Stimulated activated CD4-positive, alpha-beta T cell treated with anti-CD3 and anti-CD28 coated beads, Interleukin-1b, Interleukin-23, amount 100 ng/mL, for 48 hours (primary cell): ENCODE measurements around the gene RABAC1.
"Not testable (repeated sequence)": the region's sequence is repeated elsewhere in the genome, so short reads cannot be mapped to it uniquely, and the experiment has no call there.

Experiments
- DNase-seq: peaks from one replicate; pipeline ENCODE4 v3.0.0-alpha.2; 2020

The RABAC1 gene

DNA sequence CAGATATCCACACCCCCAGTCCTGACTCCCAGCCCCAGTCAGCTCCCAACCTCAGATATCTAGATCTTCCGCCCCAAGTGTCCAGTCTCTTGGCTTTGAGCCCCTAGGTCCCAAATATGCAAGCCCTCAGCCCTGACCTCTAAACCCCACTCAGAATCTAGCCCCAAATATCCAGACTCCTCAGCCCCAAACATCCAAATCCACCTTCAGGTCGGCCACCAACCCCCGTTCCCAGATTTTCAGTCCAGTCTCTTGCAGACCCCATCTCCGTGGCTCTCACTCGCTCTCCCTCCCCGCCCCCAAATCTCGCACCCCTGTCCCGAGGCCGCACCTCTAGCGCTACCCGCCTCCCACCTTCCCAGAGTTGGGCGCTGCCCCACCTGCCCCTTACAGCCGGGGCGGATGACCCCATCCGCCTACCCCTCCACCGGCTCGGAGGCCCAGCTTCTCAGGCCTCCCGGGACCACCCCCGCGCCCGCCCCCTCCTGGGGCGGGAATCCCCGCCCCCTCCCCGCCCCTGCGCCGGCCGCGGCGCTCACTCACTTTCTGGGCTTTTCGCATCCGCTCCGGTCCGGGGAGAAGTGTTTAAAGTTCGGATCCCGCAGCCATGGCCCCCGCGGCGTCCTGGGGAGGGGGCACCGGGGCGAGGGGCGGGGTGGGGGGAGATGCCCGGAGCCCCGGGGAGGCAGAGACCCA is 31.5 kb downstream of the RABAC1 start:
- no peak for DNase-seq

DNA sequence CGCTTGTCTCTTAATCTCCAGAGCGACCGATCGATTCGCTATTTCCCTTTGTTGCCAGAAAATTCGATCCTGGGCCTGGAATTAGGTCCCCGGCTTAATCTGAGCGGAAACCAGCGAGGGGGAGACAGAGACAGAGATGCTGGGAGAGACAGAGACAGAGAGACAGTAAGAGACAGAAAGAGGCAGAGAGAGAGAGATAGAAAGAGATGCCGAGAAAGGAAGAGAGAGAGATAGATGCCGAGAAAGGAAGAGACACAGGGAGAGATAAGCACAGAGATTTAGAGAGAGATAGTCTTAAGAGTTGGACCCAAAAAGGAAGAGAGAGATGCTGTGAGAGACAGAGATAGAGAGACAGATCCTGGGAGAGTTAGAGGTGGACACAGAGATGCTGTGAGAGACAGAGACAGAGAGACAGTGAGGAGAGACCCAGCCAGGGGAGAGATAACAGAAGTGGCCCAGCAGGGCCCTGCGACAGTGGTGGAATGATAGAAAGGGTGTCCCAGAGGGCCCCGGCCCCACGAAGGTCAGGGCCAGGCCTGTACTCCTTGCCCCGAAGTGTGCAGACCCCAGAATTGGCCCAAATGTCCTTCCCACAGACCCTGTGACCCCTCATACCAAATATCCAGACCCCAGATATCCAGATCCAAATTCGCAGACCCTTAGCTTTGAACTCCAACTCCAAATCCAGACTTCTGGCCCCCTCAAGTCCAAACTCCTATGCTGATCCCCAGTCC is 32.2 kb downstream of the RABAC1 start:
- DNase-seq: no peak

DNA sequence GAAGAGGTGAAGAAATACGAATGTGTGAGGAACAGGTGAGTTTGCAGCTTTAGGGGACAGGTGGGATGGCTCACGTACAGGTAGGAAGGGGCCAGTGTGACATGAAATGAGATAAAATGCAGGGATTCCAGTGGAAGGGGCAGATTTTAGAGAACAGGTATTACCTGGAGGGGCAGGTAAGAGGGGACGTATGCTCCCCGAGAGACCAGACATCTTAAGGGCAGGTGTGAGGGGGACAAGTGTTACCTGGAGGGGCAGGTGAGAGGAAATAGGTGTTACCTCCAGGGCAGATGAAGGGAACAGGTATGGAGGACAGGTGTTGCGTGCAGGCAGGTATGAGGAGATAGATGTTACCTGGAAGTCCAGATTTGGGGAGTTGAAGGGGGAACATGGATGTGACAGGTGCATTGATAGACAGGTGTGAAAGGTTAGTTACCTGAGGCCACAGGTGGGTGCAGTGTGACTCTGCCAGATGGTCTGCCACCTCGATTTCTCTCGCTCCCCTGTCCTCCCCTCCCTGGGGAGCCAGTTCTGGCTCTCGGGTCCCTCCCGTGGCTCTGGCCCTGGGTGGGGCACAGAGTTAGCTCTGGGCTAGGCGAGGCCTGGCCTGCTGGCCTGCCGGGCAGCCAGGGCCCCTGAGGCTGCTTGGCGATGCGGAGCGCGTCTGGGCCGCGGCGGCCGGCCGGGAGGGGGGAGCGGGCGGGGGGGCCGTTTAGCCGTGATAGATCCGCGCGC is 32.9 kb downstream of the RABAC1 start:
- DNase-seq: no peak

DNA sequence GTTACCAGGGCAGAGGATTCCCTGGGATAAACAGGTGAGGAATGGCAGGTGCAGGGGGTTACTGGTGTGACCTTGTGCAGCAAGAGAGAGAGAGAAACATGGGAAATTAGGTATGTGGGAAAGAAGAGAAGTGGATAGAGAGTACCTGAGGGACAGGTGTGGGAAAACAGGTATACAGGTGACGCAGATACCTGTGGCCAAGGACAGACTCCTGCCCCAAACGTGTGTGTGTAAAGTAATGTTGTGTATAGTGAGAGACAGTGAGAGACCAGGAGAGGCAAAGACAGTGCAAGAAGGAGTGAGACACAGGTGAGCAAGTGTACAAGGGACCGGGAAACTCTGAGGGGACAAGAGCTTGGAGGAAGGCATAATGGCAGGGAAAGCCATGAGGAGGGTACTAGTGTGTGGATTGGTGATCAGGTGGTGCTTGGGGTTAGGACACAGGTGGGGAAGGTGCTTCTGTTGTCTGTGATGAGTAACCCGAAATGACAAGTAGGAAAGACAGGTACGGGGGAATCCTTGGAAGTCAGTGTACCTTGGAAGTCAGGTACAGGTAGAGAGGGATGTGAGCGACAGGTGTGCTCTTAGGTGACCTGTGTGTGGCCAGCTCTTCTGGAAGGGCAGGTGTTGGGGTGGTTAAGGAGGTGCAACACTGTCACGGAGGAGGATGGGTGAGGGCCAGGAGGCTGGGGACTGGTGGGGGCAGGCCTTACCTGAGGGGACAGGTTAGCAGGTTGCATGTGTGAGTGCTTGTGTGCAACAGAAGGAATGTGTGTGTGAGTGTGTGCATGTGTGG is 33.7 kb downstream of the RABAC1 start:
- DNase-seq: no peak

DNA sequence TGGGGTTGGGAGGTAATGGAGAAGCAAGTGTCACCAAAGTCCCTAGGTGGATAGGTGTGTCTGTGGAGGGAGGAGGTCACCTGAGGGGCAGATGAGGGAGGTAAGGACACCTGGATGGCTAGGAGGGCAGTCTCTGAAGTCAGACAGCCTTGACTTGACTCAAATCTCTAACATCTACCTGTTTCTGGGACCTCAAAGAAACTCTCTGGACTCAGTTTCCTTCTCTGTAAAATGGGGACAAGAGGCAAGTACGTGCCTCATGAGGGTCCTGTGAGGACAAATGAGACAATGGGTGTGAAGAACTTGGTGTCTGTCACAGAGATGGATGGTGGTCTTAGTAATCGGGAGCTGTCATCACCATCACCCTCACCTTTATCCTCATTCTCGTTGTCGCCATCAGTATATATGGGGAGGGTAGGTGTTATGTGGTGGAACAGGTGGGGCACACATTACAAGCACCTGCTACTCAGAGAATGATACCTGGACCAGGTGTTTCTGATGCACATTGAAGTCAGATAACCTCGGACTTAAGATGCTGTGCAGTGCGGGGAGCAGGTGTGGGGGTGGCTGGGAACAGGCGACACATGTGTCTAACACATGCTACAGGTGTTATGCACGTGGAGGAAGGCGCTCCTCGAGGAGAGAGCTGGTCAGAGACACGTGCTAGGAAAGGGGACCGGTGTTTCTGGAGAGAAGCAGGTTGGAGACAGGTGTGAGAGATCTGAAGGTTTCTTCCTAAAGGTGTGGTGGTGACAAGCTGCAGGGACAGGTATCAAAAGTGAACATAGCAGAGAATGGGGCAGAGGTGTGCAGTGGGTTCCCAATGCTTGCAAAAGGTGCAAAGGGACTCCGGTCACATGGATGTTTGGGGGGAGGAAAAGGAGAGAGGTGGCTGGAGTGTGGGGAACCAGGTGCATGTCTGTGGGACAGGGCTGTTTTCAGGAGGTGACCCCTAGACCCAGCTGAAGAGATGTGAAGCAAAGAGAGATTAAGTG is 34.7 kb downstream of the RABAC1 start:
- DNase-seq: no peak

DNA sequence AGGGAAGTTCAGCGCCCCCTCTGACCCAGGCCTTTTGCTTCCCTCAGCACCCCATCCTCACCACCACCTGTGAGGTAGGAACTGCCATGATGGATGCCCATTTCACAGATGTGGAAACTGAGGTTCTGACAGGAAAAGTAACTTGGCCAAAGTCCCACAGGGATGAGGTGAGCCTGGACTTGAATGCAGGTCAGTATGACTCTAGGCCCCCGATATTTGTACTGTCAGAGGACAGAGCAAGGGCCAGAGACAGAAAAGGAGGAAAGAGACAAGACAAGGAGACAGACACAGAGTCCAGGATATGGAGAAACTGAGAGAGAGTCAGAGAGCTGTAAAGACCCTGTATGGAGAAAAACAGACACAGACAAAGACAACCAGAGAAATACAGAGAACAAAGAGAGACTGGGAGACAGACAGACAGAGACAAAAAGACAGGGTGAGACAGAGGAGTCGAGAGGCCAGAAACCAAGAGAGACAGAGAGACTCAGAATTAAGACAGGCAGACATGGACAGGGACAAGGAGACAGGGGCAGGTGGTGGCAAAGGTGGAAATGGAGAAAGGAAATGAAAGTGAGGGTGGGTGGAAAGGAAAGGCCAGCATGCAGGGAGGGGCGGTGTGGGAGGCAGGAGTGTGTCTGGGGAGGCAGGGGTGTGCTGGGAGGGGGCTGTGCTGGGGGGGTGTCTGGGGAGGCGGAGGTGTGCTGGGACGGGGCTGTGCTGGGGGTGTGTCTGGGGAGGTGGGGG is 35.9 kb downstream of the RABAC1 start:
- no peak for DNase-seq

DNA sequence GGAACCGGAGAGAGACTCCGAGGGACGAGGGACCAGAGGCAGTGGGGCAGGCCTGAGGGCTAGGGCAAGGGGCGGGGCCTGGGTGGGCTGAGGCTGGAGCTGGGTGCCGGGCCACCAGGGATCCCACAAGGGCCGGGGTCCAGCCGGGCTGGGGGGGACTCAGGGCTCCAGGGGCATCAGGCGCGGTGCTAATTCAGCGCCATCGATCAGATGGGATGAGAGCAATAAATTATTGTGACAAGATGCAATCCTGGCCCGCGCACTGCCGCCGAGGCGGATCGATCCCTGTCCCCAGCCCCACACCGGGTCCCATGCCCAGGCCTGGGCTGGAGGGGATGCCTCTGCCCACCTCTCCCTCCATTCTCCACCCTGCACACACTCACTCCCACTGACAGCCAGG is 36.5 kb downstream of the RABAC1 start:
- DNase-seq: no peak

DNA sequence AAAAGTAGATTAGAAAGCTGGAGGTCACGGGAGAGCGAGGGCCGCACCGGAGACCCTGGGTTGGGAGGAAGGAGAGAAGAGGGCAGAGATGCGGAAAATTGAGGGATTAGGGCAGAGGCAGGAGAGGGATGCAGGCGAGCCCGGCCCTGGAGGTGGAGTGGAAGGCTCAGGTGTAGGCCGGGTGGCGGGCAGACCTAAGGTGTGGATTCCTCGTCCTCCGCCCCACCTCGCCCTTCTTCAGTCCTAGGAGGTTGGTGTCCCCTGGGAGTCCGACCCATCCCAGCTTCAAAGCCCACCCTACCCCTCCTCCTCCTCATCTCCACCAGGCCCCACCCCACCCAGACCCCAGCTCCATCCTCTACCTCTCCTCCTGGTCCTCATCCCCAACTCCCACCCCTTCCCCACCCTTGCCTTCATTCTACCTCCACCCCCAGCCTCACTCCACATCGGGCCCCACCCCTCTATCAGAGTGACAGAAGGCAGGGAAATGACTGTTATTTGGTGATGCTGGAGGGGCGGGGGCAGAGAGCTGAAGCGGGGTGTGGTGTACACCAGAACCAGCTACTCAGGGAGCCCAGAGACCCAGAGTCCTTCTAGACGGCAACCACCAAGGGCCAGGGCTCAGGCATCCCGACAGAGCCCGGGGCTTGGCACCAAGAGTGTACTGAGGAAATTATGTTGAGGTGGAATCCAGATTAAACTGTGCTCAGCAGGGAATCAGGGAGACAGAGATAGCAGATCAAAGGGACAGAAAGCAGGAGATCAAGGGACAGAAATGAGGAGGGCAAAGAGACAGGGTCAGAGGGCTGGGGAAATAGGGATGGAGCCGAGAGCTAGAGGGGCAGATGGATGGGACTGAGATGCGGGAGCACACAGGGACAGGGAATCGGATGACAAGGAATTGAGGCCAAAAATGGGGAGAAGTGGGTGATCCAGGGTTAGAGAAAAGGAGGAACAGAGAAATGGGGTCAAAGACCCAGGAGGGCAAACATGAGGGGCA is 37.2 kb downstream of the RABAC1 start:
- no peak for DNase-seq

DNA sequence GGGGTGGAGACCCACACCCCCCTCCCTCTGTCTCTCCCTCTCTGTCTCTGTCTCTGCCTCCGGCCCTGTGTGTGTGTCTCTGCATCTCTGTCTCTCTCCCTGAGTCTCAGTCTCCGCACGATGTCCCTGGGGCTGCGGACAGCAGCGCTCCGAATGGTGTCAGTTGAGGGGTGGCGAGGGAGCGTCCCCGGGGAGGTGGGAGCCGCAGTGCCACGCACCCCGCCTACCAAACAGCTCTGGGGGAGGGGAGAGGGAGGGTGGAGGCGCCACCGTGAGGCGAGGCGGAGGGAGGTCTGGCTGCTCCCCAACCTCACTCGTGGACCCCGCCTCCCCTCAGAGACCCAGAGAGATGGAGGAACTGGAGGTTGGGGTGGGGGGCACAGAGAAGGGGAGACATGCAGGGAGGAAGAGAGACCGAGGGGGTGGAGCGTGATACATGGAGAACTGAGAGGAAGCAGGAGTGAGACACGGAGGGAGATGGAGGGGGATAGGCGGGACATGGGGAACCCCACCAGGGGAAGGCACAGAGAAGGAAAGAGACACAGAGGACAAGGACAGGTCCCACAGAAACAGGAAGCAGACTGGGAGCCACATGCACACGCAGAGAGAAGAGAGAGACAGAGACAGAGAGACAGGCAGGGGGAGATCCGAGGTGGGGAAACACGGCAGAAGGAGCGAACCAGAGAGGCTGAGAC is 38.1 kb downstream of the RABAC1 start:
- DNase-seq: no peak

DNA sequence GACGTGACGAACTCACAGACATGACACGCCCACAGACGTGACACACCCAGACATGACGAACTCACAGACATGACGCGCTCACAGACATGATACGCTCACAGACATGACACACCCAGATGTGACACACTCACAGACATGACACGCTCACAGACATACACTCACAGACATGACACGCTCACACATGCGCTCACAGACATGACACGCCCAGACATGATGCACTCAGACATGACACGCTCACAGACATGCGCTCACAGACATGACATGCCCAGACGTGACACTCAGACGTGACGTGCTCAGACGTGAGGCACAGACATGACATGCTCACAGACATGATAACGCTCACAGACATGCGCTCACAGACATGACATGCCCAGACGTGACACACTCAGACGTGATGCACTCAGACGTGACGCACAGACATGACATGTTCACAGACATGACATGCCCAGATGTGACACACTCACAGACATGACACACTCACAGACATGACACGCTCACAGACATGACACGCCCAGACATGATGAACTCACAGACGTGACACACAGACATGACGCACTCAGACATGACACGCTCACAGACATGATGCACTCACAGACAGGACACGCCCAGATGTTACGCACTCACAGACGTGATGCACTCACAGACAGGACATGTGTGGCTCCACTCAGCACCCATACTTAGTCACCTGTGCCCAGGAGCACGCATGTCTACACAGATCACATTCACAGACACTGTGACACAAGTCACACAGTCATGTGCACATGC is 39.0 kb downstream of the RABAC1 start:
- DNase-seq: no peak

DNA sequence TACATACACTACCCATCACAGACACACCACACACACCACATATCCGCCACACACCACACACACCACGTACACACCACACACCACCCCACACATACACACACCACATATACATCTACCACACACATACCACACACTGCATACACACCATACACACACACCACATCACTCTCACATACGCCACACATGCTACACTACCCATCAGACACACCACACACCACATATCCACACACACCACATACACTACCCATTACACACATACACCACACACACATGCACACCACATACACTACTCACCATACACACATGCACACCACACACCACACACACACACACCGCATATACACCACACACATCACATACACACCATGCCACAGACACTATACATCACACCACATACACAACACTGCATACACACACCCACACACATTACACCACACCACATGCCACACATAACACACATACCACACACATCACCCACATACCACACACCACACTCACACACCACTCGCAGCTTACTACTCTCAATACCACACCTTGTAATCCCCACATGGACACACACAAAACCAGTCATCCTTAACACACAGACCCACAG is 40.4 kb downstream of the RABAC1 start:
- no peak for DNase-seq

DNA sequence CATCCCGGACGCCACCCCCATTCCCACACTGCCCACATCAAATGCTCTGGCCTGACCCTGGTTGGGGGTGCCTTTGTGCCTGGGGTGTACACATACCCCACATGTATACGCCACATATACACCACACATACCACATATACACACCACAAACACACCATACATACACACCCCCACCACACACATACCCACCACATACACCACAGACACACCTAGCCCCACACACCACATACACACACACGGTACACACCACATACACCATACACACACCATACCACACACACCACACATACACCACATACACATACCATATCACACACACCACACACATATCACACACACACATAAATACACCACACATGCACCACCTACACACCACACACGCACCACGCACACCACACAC is 41.0 kb downstream of the RABAC1 start:
- DNase-seq: no peak

DNA sequence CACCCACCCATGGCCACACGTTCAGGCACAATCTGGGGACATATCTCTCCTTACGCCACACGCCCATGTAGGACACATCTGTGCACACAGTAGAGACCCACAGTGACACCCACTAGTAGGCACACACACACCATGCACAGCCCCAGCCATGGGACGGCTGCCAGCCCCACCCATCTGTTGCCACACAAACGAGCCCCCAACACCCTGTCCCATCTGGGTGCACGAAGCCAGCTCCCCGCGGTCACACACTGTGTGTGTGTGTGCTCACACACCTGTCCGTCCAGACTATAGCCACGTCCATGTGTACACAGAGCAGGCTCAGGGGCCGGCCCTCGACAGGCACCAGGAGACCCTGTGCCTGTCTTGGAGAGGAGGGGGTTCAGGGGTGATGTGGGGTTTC is 41.4 kb downstream of the RABAC1 start:
- no peak for DNase-seq

DNA sequence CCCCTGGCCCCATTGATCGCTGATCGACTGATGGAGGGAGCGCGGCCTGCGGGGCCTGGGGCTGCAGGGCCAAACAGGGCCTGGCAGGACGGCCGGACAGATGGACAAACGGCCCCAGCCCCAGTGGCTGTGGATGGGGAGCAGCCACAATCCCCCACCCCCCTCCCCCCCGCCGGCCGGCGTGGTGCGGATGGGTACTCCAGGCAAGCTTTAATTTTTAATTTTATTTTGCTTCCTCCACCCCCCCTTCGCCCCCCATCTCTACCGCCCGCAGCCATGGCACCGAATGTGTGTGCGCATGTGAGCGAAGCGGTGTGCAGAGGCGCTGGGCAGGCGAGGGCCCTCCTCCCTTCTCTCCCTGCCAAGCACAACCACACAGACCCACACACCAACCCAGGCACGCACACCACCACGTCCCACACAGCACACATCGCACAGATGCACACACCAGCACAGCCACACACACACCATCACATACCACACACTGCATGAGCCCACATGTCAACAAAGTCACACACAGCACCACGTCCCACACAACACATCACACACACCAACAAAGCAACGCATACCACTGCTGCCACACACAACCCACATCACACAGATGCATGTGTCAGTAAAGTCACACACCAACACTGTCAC is 43.2 kb downstream of the RABAC1 start:
- no peak for DNase-seq

DNA sequence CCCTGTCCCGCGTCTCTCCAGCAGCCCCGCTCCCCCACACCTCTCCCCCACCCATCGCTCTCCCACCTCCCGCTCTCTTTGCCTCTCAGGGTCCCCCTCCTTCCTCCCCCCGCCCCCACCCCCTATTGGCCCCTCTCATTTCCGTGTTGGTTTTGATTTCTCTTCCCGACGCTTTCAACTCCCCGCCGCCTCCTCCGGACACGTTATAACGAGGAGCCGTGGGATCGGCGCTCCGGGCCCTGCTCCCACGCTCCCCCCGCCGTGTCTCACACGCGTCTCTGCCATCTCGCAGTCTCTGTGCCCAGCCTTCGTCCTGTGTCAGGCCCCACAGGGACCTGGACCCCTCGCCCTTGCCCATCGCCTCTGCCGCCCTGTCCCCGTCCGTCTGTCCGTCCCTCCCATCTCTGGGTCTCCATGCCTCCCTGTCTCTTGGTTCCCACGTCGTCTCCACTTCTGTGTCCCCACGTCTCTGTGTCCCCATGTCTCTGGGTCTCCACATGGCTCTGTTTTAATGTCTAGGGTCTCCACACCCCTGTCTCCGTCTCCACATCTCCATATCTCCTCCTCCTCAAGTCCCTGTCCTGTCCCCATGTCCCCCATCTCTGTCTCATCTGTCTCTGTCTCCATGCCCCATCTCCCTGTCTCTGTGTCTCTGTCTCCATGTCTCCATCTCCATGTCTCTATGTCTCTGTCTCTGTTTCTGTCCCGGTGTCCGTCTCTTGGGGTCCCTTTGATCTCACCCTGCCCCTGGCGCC is 43.9 kb downstream of the RABAC1 start:
- no peak for DNase-seq

DNA sequence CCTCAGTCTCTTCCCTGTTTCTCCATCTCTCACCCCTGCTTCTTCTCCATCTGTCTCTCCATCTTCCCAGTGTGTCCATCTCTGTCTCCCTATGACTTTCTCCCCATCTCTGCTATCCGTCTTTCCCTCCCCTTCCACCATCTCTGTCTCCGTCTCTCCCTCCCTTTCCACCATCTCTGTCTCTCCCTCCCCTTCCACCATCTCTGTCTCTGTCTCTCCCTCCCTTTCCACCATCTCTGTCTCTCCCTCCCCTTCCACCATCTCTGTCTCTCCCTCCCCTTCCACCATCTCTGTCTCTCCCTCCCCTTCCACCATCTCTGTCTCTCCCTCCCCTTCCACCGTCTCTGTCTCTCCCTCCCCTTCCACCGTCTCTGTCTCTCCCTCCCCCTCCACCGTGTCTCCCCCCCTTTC is 44.7 kb downstream of the RABAC1 start:
- not testable (repeated sequence) for DNase-seq
